ENCODE results near the gene DFFA. TPM values are rescaled to one million over a fixed set of nuclear protein-coding genes. Genes with fewer than 3 reads are reported as not detected.
A peak's percentile ranks its signal among the peaks of the same experiment; 100 is the strongest.

The DFFA gene
- total RNA-seq, 2 donors from 2014 or later: 14.8 to 16.4 TPM

GRCh38 chr1:10514490-10515235, 42.3 kb upstream of the DFFA start:
- Histone ChIP-seq H3K27me3 (replicated peaks; ENCODE audit: insufficient read depth) (no peaks in the 10 kb centered on the region), H3K4me3 (no peak overlapping the region), H3K36me3 (no peaks in the 10 kb centered on the region), H3K27ac (no peak overlapping the region), H3K9me3 (no peaks in the 10 kb centered on the region), H3K4me1 (ENCODE audit: control insufficient read depth in 1 of 2, low read depth in 2 of 2) (peaks cover 7 to 30% of the 10 kb centered on the region in 2 donors)
- DNase-seq (ENCODE audit: low spot score) (no peak), ATAC-seq (ENCODE audit: insufficient number of reproducible peaks, low FRiP score, low read depth) (no peak)
- peak; percentile 47 for TF ChIP-seq CTCF (IDR thresholded peaks at IDR 0.05)

GRCh38 chr1:10513199-10513598, 40.9 kb upstream of the DFFA start:
- DNase-seq (ENCODE audit: low spot score): no peak
- H3K4me3 ChIP-seq: no peak overlapping the region
- no peaks in the 10 kb centered on the region for H3K9me3 ChIP-seq
- H3K27me3 ChIP-seq (replicated peaks; ENCODE audit: insufficient read depth): no peaks in the 10 kb centered on the region
- no peak for TF ChIP-seq CTCF (IDR thresholded peaks at IDR 0.05)
- no peak for ATAC-seq (ENCODE audit: insufficient number of reproducible peaks, low FRiP score, low read depth)
- H3K27ac ChIP-seq: no peak overlapping the region
- H3K4me1 ChIP-seq (ENCODE audit: control insufficient read depth in 1 of 2, low read depth in 2 of 2): peaks cover 7 to 31% of the 10 kb centered on the region in 2 donors
- H3K36me3 ChIP-seq: no peaks in the 10 kb centered on the region

- ATAC-seq (ENCODE audit: insufficient number of reproducible peaks, low FRiP score, low read depth) (no peak), DNase-seq (ENCODE audit: low spot score) (no peak)
- Histone ChIP-seq H3K27ac (no peak overlapping the region), H3K4me1 (ENCODE audit: control insufficient read depth in 1 of 2, low read depth in 2 of 2) (peaks cover 11 to 40% of the 10 kb centered on the region in 2 donors), H3K27me3 (replicated peaks; ENCODE audit: insufficient read depth) (no peaks in the 10 kb centered on the region), H3K9me3 (no peaks in the 10 kb centered on the region), H3K4me3 (no peak overlapping the region), H3K36me3 (no peaks in the 10 kb centered on the region)
- no peak for TF ChIP-seq CTCF (IDR thresholded peaks at IDR 0.05)
Measured at GRCh38 chr1:10511494-10511885, 39.2 kb upstream of the DFFA start.

GRCh38 chr1:10510520-10511493, 38.5 kb upstream of the DFFA start:
- peaks cover 11 to 37% of the 10 kb centered on the region in 2 donors for H3K4me1 ChIP-seq (ENCODE audit: control insufficient read depth in 1 of 2, low read depth in 2 of 2)
- H3K9me3 ChIP-seq: no peaks in the 10 kb centered on the region
- no peaks in the 10 kb centered on the region for H3K36me3 ChIP-seq
- ATAC-seq (ENCODE audit: insufficient number of reproducible peaks, low FRiP score, low read depth) (no peak), DNase-seq (ENCODE audit: low spot score) (no peak)
- no peaks in the 10 kb centered on the region for H3K27me3 ChIP-seq (replicated peaks; ENCODE audit: insufficient read depth)
- H3K27ac ChIP-seq: peak overlapping the region in 1 of 2 donors; percentile 25
- TF ChIP-seq CTCF (IDR thresholded peaks at IDR 0.05): no peak
- H3K4me3 ChIP-seq: peak overlapping the region; percentile 28

All from thoracic aorta (tissue), 2 donors.